Measurements from ENCODE around the gene DIAPH3.

The DIAPH3 gene

DNA sequence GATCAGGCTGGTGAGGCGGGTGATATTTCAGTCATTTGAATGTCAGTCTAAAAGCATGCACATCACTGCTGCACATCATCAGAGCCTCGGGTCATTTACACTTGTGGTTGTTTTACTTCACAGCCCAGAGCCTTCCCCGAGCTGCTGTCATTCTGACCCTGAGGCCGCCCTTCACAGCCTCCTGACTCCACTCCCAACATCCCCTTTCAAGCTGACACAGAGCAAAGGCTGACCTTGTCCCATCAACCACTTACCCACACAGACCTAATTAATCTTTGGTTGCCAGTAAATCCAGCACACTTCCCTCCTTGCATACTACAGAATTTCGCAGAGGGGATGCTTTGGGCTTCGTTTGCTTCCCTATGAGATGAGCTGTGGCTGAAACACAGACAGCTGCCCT is 528.1 kb downstream of the DIAPH3 start:
- no peak for DNase-seq (ENCODE audit: low read depth in 2 of 2)

GRCh38 chr13:59633290-59633689 is 530.4 kb downstream of the DIAPH3 start:
- no peak for DNase-seq (ENCODE audit: low read depth in 2 of 2)

DNA sequence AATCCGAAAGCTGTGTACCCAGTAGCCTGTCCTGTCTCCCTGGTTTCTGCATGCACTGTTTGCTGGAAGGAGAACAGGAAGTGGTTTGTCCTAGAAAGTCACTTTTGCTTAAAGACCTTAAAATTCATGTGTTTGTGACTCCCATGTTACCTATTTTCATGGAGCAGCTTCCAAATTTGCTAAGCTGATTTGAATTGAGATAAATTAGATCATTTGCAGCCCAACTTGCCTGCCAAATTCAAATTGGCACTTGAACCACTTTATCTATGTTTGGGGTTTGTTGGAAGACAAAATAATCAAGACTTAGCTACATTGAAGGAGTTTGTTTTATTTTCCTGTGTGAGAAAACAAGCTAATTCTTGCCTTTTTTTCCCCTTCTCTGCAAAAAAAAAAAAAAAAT is 532.5 kb downstream of the DIAPH3 start:
- DNase-seq (ENCODE audit: low read depth in 2 of 2), result no peak

DNA sequence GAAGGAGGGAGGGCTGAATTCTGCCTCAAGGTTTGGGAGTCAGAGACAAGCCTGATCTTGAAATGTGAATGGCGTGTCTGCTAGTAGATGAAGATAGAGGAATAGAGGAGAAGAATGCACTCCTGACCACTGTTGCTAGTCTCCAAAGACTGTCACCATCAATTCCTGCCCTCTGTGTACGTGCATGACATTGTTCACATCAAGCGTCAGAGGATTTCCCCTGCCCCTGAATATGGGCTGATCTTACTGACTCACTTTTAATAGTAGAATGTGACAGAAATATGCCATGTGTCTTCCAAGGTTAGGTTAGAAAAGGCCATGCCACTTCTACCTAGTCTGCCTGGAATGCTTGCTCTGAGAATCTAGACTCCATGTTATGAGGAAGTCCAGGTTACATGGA is 538.6 kb downstream of the DIAPH3 start:
- no peak for DNase-seq (ENCODE audit: low read depth in 2 of 2)

GRCh38 chr13:59623206-59623915 is 540.4 kb downstream of the DIAPH3 start:
- no peak for DNase-seq (ENCODE audit: low read depth in 2 of 2)

- no peak for DNase-seq (ENCODE audit: low read depth in 2 of 2)
These were observed 542.0 kb downstream of the DIAPH3 start for GRCh38 chr13:59621773-59622172.

Measured in stimulated activated CD8-positive, alpha-beta memory T cell treated with anti-CD3 and anti-CD28 coated beads, Interleukin-15, amount 100 ng/mL, for 4 hours (primary cell).